DMS 273 (cell line): ENCODE measurements around the gene MX1.
"Not testable (repeated sequence)": the region's sequence is repeated elsewhere in the genome, so short reads cannot be mapped to it uniquely, and the experiment has no call there.

Experiments
- DNase-seq: peaks from one replicate; lab custom pipeline; 2025; ENCODE audit not compliant: unreplicated experiment; lab: John Stamatoyannopoulos, UW

MX1 gene

DNA sequence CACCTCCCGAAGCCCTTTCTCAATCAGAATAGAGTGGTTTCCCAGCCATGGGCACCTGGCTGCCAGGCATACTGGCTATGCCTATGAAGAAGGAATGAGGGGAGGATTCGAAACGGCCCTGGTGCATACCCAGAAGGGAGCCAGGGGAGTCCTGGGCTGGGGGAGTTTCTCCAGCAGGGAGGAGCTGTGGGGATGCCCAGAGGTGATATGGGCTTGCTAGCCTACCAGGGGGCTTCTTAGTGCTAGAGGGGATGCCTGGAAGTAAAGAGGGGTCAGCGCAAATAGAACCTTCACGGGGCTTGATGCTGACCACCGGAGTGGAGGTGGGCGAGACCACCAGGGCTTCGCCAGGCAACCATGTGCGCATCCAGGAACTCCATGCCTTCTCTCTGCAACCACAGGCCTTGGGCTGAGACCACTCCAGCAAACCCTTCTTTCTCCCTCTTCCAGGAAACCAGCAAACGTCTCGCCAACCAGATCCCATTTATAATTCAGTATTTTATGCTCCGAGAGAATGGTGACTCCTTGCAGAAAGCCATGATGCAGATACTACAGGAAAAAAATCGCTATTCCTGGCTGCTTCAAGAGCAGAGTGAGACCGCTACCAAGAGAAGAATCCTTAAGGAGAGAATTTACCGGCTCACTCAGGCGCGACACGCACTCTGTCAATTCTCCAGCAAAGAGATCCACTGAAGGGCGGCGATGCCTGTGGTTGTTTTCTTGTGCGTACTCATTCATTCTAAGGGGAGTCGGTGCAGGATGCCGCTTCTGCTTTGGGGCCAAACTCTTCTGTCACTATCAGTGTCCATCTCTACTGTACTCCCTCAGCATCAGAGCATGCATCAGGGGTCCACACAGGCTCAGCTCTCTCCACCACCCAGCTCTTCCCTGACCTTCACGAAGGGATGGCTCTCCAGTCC is 18.2 kb upstream of the MX1 start:
- DNase-seq = no peak

GRCh38 chr21:41410361-41410760 is 15.7 kb upstream of the MX1 start:
- DNase-seq = no peak

DNA sequence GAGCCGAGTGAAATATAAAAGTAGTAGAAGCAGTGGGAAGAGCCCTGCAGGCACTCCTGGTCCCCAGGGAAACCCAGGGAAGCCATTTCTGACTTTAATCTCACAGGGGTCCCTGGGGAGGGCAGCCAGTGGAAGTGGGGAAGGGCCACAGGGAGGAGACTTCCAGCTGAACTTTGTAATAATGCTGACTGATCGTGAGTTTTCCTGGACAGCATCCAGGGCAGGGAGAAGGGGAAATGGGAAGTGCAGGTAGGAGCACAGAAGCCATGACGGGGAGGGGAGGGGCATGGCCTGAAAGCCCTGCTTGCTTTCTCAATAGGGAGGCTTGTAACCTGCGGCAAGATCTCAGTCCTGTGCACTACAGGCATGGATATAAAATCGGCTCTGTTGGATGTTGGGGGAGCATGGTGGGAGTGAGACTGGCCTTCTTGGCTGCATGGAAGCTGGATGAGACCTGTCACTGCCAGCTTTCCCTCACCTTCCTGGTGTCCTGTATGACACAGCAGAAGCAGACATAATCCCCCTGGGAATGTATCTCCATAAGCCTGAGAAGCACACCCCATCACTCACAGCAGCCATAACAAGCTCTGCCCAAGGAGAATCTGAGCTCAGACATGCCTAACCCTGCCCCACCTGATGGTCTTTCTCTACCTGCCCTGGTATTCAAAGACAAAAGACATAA is 15.1 kb upstream of the MX1 start:
- no peak for DNase-seq

DNA sequence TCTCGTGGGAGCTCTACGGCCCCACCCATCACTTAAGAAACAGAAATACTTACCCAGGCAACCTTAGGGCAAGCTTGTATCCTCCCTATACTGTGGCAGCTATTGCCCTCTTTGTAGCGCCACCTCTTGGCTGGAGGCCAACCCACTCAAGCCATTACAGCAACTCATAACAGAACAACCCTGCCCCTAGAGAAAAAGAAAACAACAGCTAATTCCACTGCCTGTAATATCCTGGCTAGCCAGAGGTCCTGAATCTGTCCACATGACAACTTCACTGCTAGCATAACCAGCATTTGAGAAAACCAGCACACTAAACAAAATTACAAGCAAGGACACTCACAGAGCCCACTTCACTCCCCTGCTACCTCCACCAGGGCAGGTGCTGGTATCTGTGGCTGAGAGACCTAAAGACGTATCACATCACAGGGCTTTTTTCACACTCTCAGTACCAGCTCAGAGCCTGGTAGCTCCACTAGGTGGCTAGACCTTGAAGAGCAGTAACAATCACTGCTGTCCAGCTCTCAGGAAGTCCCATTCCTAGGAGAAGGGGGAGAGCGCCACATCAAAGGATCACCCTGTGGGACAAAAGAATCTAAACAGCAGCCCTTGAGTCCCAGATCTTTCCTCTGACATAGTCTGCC is 14.5 kb upstream of the MX1 start:
- peak; percentile 11 for DNase-seq

DNA sequence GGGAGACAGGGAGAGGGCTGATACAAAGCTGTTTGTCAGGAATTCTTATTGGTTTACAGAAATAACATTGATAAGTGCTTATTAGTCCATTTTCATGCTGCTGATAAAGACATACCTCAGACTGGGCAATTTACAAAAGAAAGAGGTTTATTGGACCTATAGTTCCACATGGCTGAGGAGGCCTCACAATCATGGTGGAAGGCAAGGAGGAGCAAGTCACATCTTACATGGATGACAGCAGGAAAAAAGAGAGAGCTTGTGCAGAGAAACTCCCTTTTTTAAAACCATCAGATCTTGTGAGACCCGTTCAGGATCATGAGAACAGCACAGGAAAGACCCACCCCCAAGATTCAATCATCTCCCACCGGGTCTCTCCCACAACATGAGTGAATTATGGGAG is 8.5 kb upstream of the MX1 start:
- DNase-seq = not testable (repeated sequence)

GRCh38 chr21:41418393-41418792 is 7.6 kb upstream of the MX1 start:
- no peak for DNase-seq

DNA sequence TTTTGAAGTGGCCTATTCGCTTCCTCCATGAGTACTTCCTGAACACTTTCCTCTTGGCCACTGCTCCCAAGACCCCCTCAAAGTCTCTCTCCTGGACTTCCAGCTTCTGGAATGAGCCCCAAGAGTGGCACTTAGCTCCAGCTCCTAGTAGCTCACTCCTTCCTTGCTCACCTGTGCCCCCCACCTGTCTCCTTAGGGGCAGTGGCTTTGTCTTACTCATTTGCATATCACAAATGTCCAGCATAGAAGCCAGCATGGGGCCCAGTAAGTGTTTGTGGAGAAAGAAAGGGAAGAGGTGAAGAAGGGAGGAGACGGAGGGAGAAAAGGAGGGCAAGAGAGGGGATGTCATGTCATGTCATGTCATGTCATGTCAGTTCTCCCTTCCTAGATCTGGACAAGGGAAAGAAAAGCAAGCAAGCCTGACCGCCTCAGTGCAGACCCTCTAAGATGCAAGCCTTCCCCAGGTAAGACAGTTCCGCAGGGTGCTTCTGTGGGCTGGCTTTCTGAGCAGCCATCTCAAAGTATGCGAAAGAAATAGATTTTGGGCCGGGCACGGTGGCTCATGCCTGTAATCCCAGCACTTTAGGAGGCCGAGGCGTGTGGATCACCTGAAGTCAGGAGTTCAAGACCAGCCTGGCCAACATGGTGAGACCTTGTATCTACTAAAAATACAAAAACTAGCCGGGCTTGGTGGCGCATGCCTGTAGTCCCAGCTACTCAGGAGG is 6.9 kb upstream of the MX1 start:
- no peak for DNase-seq

DNA sequence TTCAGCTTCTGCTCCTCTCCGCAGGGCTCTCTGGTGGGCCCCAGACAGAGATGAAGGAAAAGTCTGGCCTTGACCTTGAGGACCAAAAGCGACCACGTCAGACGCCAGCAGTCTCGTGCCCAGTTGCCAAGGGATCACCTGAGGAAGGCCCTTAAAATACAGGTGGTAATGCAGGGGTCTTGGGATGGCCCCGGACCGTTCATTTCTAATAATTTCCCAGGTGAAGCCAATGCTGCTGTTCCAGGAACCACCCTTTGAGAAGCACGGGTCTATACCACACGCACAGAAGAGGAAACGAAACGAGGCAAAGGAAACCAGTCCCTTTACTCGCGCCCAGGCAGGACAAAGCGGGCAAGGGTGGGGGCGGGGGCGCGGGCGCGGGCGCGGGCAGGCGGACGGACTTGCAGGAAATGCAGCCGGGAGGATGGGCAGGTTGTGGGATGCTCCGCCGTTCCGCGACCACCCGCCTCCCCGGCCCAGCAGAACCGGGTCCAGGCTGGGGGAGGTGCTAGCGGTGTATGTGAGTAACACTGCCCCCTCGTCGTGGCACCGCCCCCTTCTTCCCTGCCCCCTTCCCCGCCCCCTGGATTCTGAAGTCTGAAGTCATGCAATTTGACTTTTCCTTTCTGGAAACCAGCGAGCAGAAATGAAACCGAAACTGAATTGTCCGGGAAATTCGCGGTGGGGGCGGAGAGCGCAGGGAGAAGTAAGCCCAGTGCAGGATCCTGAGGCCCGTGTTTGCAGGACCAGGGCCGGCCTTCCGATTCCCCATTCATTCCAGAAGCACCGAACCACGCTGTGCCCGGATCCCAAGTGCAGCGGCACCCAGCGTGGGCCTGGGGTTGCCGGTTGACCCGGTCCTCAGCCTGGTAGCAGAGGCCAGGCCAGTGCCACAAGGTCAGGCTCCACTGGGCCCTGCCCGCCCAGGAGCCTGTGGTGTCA is 5.8 kb upstream of the MX1 start:
- peak; percentile 86 for DNase-seq

- DNase-seq = not testable (repeated sequence)
Measured at GRCh38 chr21:41420998-41421397, 5.0 kb upstream of the MX1 start.

GRCh38 chr21:41422546-41423304 is 3.3 kb upstream of the MX1 start:
- no peak for DNase-seq

- not testable (repeated sequence) for DNase-seq
Measured at GRCh38 chr21:41423305-41423636, 2.8 kb upstream of the MX1 start.

DNA sequence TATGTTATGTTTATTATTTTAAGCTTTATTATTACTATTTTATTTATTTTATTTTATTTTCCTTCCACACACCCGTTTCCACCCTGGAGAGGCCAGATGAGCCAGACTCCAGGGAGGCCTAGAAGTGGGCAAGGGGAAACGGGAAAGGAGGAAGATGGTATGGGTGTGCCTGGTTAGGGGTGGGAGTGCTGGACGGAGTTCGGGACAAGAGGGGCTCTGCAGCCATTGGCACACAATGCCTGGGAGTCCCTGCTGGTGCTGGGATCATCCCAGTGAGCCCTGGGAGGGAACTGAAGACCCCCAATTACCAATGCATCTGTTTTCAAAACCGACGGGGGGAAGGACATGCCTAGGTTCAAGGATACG is 468 bp upstream of the MX1 start:
- no peak for DNase-seq

DNA sequence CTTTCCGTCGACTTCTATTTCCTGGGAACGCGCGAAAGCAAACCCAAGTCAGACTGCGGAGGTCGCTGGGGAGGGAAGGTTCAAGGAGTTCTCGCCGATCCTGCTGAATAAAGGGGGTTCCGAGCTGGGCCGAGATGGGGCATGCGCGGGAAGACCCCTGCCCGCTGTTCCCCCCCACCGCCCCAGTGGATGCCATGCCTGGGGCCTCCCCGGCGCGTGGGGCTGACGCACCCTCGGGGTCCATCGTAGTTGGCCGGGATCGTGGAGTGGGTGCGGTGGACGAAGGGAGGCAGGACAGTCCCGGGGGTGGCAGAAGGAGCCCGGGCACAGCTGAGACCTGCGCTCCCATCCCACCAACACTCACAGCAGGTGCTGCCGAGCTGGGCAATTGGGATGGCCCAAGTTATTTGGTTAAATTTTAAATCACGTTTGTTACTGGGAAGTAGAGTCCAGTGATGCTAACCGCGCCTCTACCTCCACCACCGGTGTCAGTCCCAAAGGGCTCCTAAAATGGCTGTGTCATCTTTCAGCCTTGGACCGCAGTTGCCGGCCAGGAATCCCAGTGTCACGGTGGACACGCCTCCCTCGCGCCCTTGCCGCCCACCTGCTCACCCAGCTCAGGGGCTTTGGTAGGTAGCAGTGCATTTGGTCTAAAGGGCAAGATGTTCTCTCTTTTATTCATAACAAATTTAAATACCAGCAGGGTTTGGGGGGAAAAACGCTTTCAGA is 801 bp downstream of the MX1 start:
- DNase-seq = no peak

DNA sequence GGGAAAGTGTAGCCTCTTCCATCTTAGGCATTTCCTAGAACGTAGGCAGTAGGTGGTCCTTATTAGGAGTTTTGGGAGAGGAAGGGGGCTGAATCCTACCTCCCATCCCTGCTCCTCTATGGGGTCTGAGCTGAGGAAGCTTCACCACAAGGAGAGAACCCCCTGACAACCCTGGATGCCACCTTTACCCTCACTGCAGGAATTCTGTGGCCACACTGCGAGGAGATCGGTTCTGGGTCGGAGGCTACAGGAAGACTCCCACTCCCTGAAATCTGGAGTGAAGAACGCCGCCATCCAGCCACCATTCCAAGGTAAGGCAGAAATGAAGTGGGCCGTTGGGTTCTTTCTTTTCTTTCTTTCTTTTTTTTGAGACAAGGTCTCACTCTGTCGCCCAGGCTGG is 1.5 kb downstream of the MX1 start:
- DNase-seq = no peak

GRCh38 chr21:41428311-41428710 is 2.3 kb downstream of the MX1 start:
- DNase-seq = no peak

- no peak for DNase-seq
Measured at GRCh38 chr21:41428847-41429246, 2.8 kb downstream of the MX1 start.

DNA sequence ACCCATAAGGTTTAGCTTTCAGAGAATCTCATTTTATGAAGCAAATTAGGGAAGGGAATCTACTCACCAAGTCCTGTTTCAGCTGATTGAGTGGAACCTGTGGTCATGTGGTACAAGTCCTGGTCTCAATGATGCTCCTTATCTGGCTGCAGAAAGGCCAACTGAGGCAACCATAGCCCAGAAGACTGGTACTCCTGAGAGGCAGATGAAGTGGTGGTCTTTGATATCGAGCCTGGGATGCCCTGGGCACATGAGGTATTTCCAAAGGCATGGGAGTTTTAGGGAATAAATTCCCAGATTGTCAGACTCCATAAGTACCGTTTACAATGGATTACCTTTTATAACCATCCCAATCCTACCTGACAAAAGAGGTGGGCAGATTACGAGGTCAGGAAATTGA is 3.3 kb downstream of the MX1 start:
- DNase-seq = no peak

GRCh38 chr21:41429925-41430491 is 4.0 kb downstream of the MX1 start:
- no peak for DNase-seq
